MG63 (cell line): ENCODE results near the gene BORCS5. TPM values are rescaled to one million over a fixed set of nuclear protein-coding genes. Genes with fewer than 3 reads are reported as not detected.
"Not testable (repeated sequence)": the region's sequence is repeated elsewhere in the genome, so short reads cannot be mapped to it uniquely, and the experiment has no call there.

Experiments used
- DNase-seq: peaks from one replicate; pipeline ENCODE4 v3.0.0-alpha.2; 2020
- H3K27me3 ChIP-seq: fragments of 250-450 bp; sonication (Bioruptor Pico); 2 replicates; pipeline ENCODE4 v1.5.1; 2020; ENCODE audit warnings: mild to moderate bottlenecking, moderate library complexity
- H3K36me3 ChIP-seq: fragments of 250-450 bp; sonication (Bioruptor Pico); 2 replicates; pipeline ENCODE4 v1.5.1; 2020; ENCODE audit warnings: mild to moderate bottlenecking, moderate library complexity
- H3K4me3 ChIP-seq: fragments of 250-450 bp; sonication (Bioruptor Pico); 2 replicates; pipeline ENCODE4 v1.5.1; 2020; ENCODE audit warnings: mild to moderate bottlenecking, moderate library complexity
- H3K9me3 ChIP-seq: fragments of 250-450 bp; sonication (Bioruptor Pico); 2 replicates; pipeline ENCODE4 v1.5.1; 2020; ENCODE audit warnings: mild to moderate bottlenecking, moderate library complexity
- total RNA-seq: library from RNA; depleted of rRNA; stranded (reverse); fragments of >200 nt; shearing (Covaris generic); gene quantifications from 2 replicates; pipeline ENCODE4 v1.2.3, GENCODE V29; 2014; ENCODE audit warnings: low replicate concordance

Gene BORCS5
- total RNA-seq, 1 experiment from 2014 or later = 3.6 TPM

GRCh38 chr12:12403264-12404248, 46.7 kb downstream of the BORCS5 start:
- no peaks in the 10 kb centered on the region for H3K9me3 ChIP-seq
- H3K27me3 ChIP-seq = no peaks in the 10 kb centered on the region
- H3K4me3 ChIP-seq = no peak overlapping the region
- no peaks in the 10 kb centered on the region; the same call in 1 of the 2 replicates for H3K36me3 ChIP-seq
- DNase-seq = no peak

- DNase-seq = no peak
- H3K36me3 ChIP-seq = no peaks in the 10 kb centered on the region; the same call in 1 of the 2 replicates
- H3K27me3 ChIP-seq = no peaks in the 10 kb centered on the region
- no peaks in the 10 kb centered on the region for H3K9me3 ChIP-seq
- no peak overlapping the region for H3K4me3 ChIP-seq
Measured at GRCh38 chr12:12404297-12404696, 47.4 kb downstream of the BORCS5 start.

GRCh38 chr12:12405882-12406281, 49.0 kb downstream of the BORCS5 start:
- no peaks in the 10 kb centered on the region for H3K27me3 ChIP-seq
- H3K9me3 ChIP-seq = no peaks in the 10 kb centered on the region
- no peaks in the 10 kb centered on the region; the same call in 1 of the 2 replicates for H3K36me3 ChIP-seq
- peak; percentile 21 for DNase-seq
- H3K4me3 ChIP-seq = no peak overlapping the region

GRCh38 chr12:12406762-12407161, 49.9 kb downstream of the BORCS5 start:
- Histone ChIP-seq H3K4me3 (no peak overlapping the region), H3K9me3 (no peaks in the 10 kb centered on the region), H3K36me3 (no peaks in the 10 kb centered on the region), H3K27me3 (no peaks in the 10 kb centered on the region)
- no peak for DNase-seq

GRCh38 chr12:12408265-12408690, 51.4 kb downstream of the BORCS5 start:
- no peak for DNase-seq
- Histone ChIP-seq H3K9me3 (no peaks in the 10 kb centered on the region), H3K36me3 (no peaks in the 10 kb centered on the region), H3K4me3 (no peak overlapping the region), H3K27me3 (no peaks in the 10 kb centered on the region)

- H3K36me3 ChIP-seq, H3K4me3 ChIP-seq, H3K27me3 ChIP-seq, H3K9me3 ChIP-seq, DNase-seq: not testable (repeated sequence)
Measured at GRCh38 chr12:12409337-12409736, 52.5 kb downstream of the BORCS5 start.

- Histone ChIP-seq H3K36me3 (no peaks in the 10 kb centered on the region), H3K4me3 (peak overlapping the region; percentile 30), H3K27me3 (no peaks in the 10 kb centered on the region), H3K9me3 (peaks cover 11% of the 10 kb centered on the region)
- DNase-seq = no peak
Measured at GRCh38 chr12:12415886-12416285, 59.0 kb downstream of the BORCS5 start.

GRCh38 chr12:12419165-12419564, 62.3 kb downstream of the BORCS5 start:
- not testable (repeated sequence) for H3K27me3 ChIP-seq, DNase-seq, H3K36me3 ChIP-seq, H3K4me3 ChIP-seq
- H3K9me3 ChIP-seq = peaks cover 24% of the 10 kb centered on the region

GRCh38 chr12:12423367-12423766, 66.5 kb downstream of the BORCS5 start:
- Histone ChIP-seq H3K4me3 (no peak overlapping the region), H3K27me3 (no peaks in the 10 kb centered on the region), H3K9me3 (peaks cover 30% of the 10 kb centered on the region), H3K36me3 (no peaks in the 10 kb centered on the region; the same call in 1 of the 2 replicates)
- DNase-seq = no peak

GRCh38 chr12:12425001-12425400, 68.1 kb downstream of the BORCS5 start:
- H3K36me3 ChIP-seq = no peaks in the 10 kb centered on the region; the same call in 1 of the 2 replicates
- peaks cover 26% of the 10 kb centered on the region for H3K9me3 ChIP-seq
- H3K4me3 ChIP-seq = no peak overlapping the region
- no peak for DNase-seq
- no peaks in the 10 kb centered on the region for H3K27me3 ChIP-seq

GRCh38 chr12:12425616-12426015, 68.7 kb downstream of the BORCS5 start:
- peaks cover 20% of the 10 kb centered on the region for H3K9me3 ChIP-seq
- H3K36me3 ChIP-seq = no peaks in the 10 kb centered on the region; the same call in 1 of the 2 replicates
- H3K4me3 ChIP-seq = no peak overlapping the region
- DNase-seq = no peak
- no peaks in the 10 kb centered on the region for H3K27me3 ChIP-seq

GRCh38 chr12:12427568-12427967, 70.7 kb downstream of the BORCS5 start:
- DNase-seq = no peak
- peaks cover 18% of the 10 kb centered on the region for H3K9me3 ChIP-seq
- H3K4me3 ChIP-seq = no peak overlapping the region
- H3K27me3 ChIP-seq = no peaks in the 10 kb centered on the region
- H3K36me3 ChIP-seq = no peaks in the 10 kb centered on the region; the same call in 1 of the 2 replicates

- Histone ChIP-seq H3K36me3 (no peaks in the 10 kb centered on the region; the same call in 1 of the 2 replicates), H3K4me3 (no peak overlapping the region), H3K27me3 (no peaks in the 10 kb centered on the region), H3K9me3 (peaks cover 16% of the 10 kb centered on the region)
- no peak for DNase-seq
Measured at GRCh38 chr12:12428047-12428446, 71.2 kb downstream of the BORCS5 start.

- Histone ChIP-seq H3K36me3 (no peaks in the 10 kb centered on the region; the same call in 1 of the 2 replicates), H3K9me3 (peaks cover 7% of the 10 kb centered on the region), H3K4me3 (no peak overlapping the region), H3K27me3 (no peaks in the 10 kb centered on the region)
- no peak for DNase-seq
Measured at GRCh38 chr12:12428961-12429657, 72.2 kb downstream of the BORCS5 start.

GRCh38 chr12:12432364-12432763, 75.5 kb downstream of the BORCS5 start:
- Histone ChIP-seq H3K9me3 (peaks cover 7% of the 10 kb centered on the region), H3K36me3 (peaks cover 8% of the 10 kb centered on the region; the same call in 1 of the 2 replicates), H3K4me3 (no peak overlapping the region), H3K27me3 (no peaks in the 10 kb centered on the region)
- DNase-seq = peak; percentile 45

GRCh38 chr12:12433203-12433731, 76.4 kb downstream of the BORCS5 start:
- Histone ChIP-seq H3K27me3 (no peaks in the 10 kb centered on the region), H3K36me3 (peaks cover 8% of the 10 kb centered on the region; the same call in 1 of the 2 replicates), H3K4me3 (no peak overlapping the region), H3K9me3 (peaks cover 9% of the 10 kb centered on the region)
- DNase-seq = no peak

- peaks cover 9% of the 10 kb centered on the region for H3K9me3 ChIP-seq
- H3K4me3 ChIP-seq = no peak overlapping the region
- H3K27me3 ChIP-seq = no peaks in the 10 kb centered on the region
- peaks cover 10% of the 10 kb centered on the region for H3K36me3 ChIP-seq
- DNase-seq = peak; percentile 58
Measured at GRCh38 chr12:12436831-12437345, 80.0 kb downstream of the BORCS5 start.
